VCaP (cell line): ENCODE data around the gene RMC1.

Experiments
- H3K27ac ChIP-seq: fragments of 450-650 bp; 2 replicates; pipeline ENCODE4 v1.5.1; 2017
- TF ChIP-seq, protein P1 (sequence below): fragments of 450-650 bp; conservative IDR thresholded peaks from 2 replicates; pipeline ENCODE4 v1.5.1; 2017; ENCODE audit warnings: mild to moderate bottlenecking, moderate library complexity

The RMC1 gene

DNA sequence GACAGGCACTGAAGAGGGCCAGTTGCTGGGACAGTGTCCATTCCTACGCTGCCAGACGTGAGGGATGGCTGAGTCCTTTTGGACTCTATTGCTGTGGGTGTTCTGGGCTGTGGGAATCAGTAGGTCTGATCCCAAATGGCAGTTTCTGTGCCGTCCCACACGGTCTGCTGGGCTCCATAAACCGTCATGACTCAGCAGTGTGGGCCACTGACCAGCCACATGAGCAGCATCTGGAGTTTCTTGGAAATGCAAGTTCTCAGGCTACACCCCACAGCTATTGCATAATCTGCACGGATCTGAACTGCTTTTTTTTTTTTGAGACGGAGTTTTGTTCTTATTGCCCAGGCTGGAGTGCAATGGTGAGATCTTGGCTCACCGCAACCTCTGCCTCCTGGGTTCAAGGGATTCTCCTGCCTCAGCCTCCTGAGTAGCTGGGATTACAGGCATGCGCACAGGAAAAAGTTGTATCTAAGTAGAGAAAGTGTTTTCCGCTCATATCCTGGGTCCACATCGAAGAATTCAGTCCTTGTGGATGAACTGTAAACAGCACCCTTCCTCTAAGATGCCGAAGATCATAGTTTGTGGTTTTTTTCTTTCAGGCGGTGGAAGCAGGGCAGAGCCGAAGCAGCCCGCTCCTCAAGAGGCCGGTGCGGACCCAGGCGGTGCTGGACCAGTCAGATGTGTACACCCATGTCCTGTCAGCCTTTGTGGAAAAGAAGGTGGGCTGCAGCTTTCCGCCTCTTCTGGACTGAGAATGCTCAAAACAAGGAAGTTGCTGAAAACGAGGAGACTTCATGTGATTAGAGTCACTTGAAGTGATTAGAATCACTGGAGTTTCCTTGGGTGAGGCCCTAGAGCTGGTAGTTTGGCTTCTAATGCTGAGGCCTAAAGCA is 25.5 kb downstream of the RMC1 start:
- H3K27ac ChIP-seq, result no peak overlapping the region

GRCh38 chr18:23529604-23530003 is 26.3 kb downstream of the RMC1 start:
- H3K27ac ChIP-seq, result no peak overlapping the region
- TF ChIP-seq, protein P1, sequence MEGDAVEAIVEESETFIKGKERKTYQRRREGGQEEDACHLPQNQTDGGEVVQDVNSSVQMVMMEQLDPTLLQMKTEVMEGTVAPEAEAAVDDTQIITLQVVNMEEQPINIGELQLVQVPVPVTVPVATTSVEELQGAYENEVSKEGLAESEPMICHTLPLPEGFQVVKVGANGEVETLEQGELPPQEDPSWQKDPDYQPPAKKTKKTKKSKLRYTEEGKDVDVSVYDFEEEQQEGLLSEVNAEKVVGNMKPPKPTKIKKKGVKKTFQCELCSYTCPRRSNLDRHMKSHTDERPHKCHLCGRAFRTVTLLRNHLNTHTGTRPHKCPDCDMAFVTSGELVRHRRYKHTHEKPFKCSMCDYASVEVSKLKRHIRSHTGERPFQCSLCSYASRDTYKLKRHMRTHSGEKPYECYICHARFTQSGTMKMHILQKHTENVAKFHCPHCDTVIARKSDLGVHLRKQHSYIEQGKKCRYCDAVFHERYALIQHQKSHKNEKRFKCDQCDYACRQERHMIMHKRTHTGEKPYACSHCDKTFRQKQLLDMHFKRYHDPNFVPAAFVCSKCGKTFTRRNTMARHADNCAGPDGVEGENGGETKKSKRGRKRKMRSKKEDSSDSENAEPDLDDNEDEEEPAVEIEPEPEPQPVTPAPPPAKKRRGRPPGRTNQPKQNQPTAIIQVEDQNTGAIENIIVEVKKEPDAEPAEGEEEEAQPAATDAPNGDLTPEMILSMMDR, result no peak

More for the DNA sequence above, 25.5 kb downstream of the RMC1 start:
- TF ChIP-seq, protein P1, result no peak

GRCh38 chr18:23530195-23530594 is 26.9 kb downstream of the RMC1 start:
- TF ChIP-seq, protein P1, result no peak
- no peak overlapping the region for H3K27ac ChIP-seq

DNA sequence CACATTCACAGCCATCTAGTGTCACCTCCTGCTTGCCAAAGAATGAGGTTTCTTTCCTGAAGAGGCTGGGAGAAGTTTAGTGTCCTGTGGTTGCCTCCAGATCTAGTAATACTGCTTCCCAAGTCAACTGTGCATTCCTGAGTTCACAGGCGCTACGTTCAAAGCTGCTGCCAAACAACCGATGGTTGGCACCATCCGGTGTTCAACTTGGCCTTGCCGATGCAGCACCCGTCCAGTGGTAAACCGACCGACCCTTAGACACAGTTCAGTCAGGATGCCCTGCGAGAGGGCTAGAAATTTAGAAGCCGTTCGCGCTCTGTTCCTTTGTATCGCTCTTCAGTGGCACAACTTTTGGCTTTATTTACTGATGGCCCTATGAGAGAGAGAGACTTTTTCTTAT is 28.6 kb downstream of the RMC1 start:
- TF ChIP-seq, protein P1, result no peak
- no peak overlapping the region for H3K27ac ChIP-seq

GRCh38 chr18:23532848-23533247 is 29.5 kb downstream of the RMC1 start:
- TF ChIP-seq, protein P1, result no peak

DNA sequence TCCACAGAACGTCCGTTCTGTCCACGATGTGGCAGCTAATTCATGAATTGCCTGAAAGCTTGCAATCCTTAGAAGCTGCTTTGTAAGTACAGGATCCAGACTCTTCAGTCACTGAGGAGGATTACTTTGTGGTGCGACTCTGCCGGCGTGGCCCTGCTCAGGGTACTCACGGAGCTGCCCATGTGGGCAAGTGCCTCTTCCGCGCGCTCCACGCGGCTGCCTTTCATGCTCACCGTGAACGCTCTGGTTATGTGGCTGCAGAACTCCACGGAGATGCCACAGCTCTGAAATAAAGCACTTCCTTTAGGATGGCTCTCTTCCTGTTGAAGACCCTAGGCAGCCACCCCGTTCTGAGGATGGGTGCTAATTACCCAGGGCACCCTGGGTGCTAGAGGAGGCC is 31.0 kb downstream of the RMC1 start:
- H3K27ac ChIP-seq, result no peak overlapping the region
- TF ChIP-seq, protein P1, result no peak

More at GRCh38 chr18:23532848-23533247, 29.5 kb downstream of the RMC1 start:
- H3K27ac ChIP-seq, result no peak overlapping the region

DNA sequence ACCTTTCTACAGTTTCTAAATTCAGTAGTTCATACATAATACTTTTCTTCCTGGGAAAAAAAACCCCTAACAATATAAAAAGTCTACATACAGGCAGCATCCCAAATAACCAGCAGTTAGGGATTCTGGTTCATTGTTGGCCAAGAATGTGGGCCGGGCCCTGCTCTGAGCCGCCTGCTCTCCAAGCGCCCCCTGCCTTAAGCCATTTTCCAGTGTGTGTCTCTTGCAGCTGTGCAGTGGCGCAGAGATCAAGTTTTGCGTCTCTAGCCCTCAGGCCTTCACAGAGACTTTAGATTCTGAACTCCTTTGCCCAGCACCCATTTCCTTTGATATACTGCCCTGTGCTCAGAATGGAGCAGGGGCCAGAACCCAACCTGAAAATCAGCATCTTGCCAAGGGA is 32.9 kb downstream of the RMC1 start:
- TF ChIP-seq, protein P1, result no peak
- H3K27ac ChIP-seq, result no peak overlapping the region
